Hippocampal formation (tissue), 2 donors: ENCODE results near the gene IL17RA.

ENCODE experiments used
- DNase-seq, 2 donors: peaks; one replicate each; lab custom pipeline; 2025; lab: John Stamatoyannopoulos, UW

Gene IL17RA

DNA sequence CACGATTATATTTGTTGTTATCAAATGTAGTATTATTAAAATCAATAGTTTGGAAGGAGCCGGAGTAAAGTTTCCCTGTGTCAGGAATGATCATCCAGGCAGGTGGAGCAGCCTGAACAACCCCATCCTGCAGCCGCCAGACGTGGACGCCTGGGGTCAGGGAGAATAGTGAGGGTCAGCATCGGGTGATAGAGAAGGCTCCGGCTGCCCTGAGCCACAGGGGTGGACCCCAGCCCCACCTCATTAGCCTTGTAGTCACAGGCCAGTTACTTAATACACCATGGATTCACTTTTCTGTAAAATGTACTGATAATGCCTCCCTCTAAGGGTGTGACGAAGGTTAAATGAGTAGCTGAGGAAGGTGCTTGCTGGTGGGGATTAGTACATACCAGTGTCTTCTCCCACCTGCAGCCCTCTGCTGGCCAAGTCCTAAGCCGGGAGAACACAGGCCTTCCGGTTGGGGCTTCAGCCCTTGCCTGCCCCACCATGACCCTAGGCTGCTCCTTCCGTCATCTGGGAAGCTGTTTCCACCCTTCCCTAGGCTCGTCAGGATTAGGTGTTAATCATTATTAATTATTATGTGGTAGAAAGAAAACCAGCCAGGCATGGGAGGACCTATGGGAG, 21.5 kb downstream of the IL17RA start:
- no peak for DNase-seq

DNA sequence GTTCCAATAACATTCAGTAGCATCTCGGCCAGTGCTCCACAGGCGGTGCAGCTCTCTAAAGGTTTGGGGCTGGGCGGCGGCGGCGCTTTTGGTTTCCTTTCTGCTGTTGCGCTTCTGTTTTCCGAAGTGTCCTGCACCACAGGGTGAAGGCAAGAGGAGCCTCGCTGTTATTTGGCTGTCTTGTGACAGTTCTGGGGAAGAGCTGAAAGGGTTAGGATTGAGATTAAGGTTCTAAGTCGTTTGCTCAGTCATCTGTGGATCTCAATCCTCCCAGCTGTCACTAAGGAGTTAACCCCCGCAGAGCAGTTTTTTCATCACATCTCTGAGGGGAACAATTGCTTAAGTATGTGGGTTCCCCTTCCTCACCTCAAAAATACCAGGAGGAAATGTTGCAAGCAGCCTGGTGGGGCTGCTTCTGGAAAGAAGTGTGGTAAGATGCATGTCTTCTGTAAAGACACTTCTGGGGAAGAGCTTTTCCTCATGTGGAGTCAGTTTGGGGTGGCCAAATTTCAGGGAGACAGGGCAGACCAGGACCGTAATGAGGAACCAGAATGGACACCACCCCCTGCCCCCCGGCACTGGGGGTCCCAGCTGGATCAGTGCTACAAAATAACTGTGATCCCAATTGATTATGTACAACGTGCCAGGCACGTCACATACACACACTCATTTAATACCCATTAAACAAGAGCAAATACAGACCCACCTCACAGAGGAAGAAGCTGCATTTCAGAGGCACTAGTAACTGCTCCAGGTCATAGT, 22.2 kb downstream of the IL17RA start:
- no peak for DNase-seq

DNA sequence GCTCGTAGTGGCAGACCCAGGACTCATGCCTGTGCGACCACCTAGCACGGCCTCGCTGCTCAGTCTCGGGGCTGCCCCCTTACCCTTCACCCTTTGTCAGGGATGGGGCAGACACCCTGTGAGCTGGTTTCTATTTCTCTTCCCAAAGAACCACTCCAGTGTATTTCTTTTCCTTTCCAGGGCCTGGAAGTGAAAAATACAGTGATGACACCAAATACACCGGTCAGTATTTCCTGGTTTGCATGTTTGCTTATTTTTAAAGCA, 22.7 kb downstream of the IL17RA start:
- no peak for DNase-seq

DNA sequence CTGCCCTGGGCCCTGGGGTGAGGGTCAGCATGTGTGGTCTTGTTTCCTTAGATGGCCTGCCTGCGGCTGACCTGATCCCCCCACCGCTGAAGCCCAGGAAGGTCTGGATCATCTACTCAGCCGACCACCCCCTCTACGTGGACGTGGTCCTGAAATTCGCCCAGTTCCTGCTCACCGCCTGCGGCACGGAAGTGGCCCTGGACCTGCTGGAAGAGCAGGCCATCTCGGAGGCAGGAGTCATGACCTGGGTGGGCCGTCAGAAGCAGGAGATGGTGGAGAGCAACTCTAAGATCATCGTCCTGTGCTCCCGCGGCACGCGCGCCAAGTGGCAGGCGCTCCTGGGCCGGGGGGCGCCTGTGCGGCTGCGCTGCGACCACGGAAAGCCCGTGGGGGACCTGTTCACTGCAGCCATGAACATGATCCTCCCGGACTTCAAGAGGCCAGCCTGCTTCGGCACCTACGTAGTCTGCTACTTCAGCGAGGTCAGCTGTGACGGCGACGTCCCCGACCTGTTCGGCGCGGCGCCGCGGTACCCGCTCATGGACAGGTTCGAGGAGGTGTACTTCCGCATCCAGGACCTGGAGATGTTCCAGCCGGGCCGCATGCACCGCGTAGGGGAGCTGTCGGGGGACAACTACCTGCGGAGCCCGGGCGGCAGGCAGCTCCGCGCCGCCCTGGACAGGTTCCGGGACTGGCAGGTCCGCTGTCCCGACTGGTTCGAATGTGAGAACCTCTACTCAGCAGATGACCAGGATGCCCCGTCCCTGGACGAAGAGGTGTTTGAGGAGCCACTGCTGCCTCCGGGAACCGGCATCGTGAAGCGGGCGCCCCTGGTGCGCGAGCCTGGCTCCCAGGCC, 23.7 kb downstream of the IL17RA start:
- DNase-seq = no peak

DNA sequence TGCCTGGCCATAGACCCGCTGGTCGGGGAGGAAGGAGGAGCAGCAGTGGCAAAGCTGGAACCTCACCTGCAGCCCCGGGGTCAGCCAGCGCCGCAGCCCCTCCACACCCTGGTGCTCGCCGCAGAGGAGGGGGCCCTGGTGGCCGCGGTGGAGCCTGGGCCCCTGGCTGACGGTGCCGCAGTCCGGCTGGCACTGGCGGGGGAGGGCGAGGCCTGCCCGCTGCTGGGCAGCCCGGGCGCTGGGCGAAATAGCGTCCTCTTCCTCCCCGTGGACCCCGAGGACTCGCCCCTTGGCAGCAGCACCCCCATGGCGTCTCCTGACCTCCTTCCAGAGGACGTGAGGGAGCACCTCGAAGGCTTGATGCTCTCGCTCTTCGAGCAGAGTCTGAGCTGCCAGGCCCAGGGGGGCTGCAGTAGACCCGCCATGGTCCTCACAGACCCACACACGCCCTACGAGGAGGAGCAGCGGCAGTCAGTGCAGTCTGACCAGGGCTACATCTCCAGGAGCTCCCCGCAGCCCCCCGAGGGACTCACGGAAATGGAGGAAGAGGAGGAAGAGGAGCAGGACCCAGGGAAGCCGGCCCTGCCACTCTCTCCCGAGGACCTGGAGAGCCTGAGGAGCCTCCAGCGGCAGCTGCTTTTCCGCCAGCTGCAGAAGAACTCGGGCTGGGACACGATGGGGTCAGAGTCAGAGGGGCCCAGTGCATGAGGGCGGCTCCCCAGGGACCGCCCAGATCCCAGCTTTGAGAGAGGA, 24.5 kb downstream of the IL17RA start:
- no peak for DNase-seq

DNA sequence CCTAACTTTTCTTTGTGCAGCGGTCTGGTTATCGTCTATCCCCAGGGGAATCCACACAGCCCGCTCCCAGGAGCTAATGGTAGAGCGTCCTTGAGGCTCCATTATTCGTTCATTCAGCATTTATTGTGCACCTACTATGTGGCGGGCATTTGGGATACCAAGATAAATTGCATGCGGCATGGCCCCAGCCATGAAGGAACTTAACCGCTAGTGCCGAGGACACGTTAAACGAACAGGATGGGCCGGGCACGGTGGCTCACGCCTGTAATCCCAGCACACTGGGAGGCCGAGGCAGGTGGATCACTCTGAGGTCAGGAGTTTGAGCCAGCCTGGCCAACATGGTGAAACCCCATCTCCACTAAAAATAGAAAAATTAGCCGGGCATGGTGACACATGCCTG, 25.2 kb downstream of the IL17RA start:
- no peak for DNase-seq

DNA sequence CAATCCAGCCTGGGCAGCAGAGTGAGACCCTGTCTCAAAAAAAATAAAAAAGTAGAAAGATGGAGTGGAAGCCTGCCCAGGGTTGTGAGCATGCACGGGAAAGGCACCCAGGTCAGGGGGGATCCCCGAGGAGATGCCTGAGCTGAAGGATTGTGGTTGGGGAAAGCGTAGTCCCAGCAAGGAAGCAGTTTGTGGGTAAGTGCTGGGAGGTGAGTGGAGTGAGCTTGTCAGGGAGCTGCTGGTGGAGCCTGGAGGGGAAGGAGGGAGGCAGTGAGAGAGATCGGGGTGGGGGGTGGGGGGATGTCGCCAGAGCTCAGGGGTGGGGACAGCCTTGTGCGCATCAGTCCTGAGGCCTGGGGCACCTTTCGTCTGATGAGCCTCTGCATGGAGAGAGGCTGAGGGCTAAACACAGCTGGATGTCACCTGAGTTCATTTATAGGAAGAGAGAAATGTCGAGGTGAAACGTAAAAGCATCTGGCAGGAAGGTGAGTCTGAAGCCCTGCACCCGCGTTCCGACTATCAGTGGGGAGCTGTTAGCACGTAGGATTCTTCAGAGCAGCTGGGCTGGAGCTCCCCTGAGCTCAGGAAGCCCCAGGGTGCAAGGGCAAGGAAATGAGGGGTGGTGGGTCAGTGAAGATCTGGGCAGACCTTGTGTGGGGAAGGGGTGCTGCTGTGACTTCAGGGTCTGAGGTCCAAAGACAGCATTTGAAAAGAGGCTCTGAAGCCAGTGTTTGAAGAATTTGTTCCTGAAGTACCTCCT, 26.2 kb downstream of the IL17RA start:
- no peak for DNase-seq

DNA sequence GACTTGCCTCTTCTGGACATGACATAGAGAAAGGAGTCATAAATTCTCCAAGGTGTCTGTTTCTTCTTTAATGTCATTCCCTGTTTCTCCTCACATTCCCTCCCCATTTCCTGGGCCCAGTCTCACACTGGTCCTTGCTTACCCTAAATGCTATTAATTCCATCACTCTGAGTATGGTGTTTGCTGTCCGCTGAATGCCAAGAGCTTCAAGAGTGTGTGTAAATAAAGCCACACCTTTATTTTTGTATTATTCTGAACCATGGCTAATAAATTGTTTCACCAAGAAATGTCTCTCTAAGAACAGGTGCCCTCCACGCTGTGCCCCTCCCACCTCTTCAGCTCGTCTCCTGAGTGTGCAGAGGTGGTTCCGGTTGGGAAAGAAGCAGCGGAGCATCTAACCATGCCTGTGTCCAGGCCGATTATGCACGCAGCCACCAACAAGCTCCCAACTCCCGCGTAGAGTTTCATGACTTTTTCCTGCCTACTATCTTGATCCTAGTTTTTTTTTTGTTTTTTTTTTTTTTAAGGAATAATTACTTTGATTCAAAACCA, 27.8 kb downstream of the IL17RA start:
- no peak for DNase-seq

DNA sequence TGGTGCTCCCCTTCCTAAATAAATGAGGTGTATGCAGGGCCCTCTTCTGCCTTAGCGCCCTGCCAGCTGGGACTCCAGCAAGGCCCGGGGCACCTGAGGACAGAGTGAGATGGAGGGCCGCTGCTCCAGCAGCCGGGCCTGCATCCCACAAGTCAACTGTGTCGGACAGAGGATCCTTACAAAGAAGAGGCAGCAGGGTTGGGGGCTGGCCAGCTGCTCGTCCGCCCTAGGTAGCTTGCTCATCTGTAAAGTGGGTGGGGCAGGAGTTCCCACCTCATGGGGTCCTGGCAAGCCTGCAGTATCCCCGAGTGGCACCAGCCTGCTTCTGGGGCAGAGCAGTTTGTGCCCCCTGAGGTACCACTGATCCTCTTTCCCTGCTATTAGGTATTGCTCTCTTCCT, 28.8 kb downstream of the IL17RA start:
- no peak for DNase-seq

DNA sequence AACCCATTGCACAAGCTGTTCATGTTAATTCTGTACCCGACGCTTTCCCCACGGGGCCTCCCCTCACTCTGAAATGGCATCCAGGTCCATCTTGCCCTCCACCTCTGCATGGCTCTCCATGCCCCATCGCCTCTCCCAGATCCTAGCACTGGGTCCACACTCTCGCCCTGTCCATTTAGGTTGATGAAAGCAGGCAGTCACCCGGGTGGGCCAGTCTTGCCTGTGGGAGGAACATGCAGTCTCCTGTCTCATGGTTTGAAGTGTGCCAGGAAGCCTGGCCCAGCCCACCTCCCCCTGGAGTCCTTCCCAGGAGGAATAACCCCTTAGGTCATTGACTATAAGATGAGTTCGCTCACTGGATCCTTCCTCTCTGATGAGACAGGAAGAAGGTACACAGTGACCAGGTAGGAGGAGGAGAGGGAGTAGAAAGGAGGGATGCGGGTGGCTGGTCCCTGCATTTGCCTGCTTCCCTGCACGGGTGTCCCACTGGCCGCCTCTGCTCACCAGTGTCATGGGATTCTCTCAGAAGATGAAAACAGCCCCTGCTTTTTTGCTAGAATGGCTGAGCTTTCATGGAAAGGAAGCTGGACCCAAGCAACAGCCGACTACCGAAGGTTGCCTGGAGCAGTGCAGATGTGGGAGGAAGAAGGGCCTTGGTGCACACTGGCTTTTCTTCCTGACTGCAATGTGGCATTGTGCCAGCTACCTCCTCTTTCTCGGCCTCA, 29.5 kb downstream of the IL17RA start:
- DNase-seq = no peak

DNA sequence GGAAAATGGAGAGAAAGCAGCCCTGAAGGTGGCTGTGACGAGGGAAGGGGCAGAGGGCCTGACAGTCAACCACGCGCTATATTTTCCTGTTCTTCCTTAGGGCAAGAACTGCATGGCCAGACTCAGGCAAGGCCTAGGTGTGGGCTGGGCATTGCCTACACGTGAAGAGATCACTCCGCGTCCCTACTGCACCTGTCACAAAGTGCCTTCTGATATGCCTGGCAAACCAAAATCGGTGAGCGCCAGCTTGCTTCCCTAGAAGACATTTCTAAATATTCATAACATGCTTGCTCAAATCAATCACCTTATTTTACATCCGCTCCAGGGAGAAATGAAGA, 30.1 kb downstream of the IL17RA start:
- no peak for DNase-seq

DNA sequence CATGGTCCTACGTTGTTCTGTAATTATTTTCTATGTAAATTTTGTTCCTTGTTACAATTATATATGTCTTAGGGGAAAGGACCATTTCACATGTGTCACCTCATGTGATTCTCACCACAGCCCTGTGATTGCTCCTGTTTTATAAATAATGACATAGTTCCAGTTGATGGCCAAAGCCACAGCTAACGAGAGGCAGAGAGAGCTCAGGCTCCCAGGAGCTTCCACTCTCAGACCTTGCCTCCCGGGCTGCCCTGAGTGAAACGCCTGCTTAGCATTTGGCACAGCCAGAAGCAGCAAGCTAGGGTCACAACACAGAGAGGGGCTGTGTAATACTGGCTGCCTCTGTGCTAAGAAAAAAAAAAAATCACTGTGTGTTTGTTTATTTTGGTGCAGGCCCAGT, 30.4 kb downstream of the IL17RA start:
- DNase-seq = no peak

DNA sequence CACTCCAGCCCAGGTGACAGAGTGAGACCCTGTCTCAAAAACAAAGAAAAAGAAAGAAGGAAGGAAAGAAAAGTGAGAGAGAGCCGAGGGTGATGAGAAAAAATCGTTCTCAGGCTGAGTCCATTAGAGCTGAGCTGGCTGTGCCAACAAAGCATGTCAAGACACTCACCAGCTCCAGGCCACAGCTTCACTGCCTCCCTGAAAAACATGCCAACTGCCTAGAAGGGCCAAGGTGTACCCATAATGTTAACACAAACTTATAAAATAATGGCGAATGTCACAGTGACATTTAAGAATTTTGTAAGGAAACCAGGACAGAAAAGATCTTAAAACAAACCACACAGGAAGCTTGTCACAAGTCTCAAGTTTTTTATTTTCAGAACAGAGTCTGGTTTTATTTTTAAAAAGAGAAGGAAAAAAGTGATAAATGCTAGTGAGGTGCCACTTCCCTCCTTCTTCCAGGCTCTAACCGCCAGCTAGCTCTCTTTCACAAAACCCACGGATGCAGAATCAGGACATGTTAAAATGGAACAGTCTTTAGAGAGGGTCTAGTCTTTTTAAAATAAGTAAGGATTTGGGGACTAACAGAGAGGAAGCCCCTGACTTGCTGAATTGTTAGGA, 31.3 kb downstream of the IL17RA start:
- DNase-seq = no peak

DNA sequence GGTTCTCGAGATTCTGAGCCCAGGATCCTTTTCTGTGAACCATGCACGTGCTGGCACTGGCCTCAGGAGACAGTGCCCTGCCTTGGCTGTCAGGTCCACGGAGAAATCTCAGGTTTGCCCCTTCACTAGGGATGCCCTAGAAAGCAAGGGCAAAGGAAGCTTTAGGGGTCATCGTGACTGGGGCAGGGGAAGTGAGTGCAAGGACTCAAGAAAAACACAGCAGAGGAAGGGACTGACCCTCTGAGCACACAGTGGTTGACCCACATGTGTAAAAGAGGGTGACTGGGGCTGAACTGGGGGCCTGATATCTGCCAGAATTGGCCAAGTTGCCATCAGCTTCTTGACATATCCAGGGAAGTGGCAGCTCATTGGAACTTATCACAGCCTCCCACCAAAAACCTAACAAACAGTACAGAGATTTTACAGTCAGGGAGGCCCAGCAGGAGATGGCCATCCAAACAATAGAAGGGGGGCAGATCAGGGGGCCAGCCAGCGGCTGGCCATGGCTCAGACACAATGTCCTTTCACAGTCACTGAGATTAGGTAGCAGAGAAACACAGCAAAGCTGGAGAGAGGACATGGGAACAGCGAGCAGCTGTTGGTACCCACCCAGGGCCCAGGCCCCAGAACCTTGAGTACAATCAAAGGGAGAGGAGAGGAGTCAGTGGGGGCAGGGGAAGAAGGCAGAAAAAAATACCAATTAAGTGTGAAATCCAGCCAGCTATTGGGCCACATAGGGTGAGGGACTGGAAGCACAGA, 32.0 kb downstream of the IL17RA start:
- DNase-seq = no peak

DNA sequence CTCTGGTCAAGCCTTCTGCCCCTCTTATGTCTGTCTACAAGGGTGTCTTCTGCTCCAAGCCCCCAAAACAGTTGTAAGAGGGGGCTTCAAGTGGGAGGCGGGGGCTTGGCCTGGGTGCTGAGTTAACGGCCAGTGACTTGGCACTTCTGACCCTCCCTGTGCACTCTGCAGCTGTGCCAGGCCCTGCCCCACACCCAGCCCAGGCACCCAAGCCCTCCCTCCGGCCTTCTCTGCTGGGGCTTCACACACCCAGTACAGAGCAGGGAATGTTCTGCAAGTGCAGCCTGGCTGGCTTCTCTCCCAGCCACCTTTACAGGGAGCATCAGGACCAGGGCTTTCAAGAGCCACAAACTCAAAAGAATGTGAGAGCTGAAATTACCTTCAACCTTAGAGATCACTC, 32.6 kb downstream of the IL17RA start:
- DNase-seq = no peak

DNA sequence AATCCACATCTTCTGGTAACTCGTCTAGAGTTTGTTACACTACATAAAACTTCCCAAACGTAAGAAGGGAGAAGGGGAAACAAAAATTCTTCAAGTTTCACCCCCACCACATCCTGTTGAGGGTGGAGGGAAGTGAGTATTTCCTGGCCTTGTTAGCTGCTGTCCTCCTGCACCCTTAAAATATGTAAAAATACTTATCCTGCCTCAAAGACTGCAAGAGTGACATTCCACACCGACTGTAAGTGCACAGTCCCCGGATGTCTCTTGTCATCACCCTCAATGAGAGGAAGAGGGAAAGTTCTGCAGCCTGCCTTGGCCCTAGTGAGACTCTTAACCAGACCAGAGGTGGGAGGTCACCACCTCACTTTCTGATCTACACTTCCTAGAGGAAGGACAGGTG, 33.1 kb downstream of the IL17RA start:
- DNase-seq = no peak

DNA sequence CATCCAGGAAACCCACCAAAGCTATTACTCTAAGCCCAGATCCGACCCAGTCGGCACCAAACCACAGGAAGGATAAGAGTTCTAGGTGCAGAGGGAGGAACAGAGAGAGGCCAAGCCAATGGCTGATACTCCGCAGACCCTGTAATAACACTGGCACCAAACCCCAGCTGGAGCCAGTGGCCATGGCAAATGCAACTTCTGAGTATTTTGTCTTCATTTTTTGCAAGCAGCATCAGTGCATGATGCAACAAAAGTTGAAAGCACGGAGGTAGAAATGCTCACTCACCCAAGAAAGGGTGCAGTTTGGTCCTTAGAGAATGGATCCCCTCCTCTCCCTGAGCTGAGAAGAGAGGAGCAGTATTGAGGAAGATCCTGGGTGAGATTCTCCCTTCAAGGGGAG, 33.5 kb downstream of the IL17RA start:
- no peak for DNase-seq

DNA sequence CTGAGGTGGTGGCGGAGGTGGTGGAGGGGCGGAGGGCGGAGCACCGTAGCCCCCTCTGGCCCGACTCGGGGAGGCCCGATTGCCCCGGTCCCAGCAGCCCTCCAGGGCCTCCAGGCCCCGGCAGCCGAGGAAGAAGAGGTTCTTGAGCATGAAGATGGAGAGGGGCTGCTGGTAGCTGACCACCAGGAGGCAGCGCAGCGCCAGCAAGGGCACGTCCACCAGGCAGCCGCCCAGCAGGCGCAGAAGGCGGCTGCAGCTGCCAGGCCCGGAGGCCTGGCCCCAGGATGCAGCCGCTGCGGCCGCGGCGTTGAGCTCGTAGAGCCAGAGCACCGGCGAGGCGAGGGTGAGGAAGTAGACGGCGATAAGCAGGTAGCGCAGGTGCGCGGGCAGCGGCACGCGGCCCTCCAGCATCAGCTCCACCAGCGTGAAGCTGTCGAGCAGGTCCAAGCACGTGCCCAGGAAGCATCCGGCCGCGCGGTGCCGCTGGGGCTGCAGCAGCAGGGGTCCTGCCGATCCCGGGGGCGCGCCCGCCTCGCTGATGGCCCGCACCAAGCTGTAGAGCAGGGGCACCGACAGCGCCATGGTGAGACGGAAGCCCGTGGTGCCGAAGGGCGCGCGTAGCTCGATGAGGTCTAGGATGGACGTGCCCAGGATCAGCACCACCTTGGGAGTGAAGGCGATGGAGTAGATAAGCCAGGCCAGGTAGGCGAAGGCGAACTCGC, 34.8 kb downstream of the IL17RA start:
- no peak for DNase-seq

DNA sequence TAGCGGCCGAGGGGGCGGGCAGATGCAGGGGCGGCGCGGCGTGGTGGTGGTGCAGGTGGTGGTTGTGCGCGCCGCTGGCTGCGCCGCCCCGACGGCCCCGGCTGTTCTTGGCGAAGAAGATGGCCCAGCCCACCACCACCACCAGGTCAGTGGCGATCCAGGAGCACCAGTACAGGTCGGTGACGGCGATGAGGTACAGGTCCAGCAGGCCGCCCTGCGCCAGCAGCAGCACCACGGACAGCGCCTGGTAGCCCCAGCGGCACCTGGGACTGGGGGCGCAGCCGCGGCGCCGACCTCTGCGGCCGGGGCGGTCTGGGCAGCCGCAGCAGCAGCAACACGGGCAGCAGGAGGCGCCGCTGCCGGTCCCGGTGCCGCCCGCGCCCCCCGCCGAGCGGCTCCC, 35.5 kb downstream of the IL17RA start:
- DNase-seq = no peak
